GM18858 (cell line): ENCODE measurements around the gene CST9.
"Not testable (repeated sequence)": the region's sequence is repeated elsewhere in the genome, so short reads cannot be mapped to it uniquely, and the experiment has no call there.

Experiments used
- ATAC-seq: cut with Tn5 transposase; IDR thresholded peaks from one replicate; pipeline ENCODE4 v1.9.1; 2021; ENCODE audit not compliant: unreplicated experiment

Gene CST9

GRCh38 chr20:23624324-23624691 lies 18.6 kb upstream of the CST9 start:
- no peak for ATAC-seq

- no peak for ATAC-seq
Observed at GRCh38 chr20:23623666-23624323, 18.1 kb upstream of the CST9 start.

DNA sequence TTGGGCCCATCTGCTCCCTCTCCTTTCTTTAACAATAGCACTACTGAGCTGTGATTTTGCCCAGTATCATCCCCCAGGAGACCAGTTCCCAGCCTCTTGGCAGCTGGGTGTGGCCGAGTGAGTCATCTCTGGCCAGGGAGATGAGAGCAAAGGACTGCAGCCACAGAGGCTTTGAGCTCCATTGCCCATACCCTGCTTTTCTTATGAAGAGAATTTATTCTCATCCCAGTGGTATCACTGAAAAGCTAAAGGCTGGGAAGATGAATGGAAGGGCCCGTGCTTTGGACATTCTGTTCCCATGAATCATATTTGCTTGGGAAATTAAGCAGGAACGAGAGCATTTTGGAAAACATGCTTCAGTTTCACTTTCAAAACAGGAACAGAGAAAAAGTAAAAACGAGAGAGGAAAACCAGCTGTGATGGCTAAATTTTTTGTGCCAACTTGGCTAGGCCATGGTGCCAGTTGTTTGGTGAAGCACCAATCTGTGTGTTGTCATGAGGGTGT lies 17.2 kb upstream of the CST9 start:
- peak; percentile 43 for ATAC-seq

- not testable (repeated sequence) for ATAC-seq
Observed at GRCh38 chr20:23622401-23622800, 16.7 kb upstream of the CST9 start.

DNA sequence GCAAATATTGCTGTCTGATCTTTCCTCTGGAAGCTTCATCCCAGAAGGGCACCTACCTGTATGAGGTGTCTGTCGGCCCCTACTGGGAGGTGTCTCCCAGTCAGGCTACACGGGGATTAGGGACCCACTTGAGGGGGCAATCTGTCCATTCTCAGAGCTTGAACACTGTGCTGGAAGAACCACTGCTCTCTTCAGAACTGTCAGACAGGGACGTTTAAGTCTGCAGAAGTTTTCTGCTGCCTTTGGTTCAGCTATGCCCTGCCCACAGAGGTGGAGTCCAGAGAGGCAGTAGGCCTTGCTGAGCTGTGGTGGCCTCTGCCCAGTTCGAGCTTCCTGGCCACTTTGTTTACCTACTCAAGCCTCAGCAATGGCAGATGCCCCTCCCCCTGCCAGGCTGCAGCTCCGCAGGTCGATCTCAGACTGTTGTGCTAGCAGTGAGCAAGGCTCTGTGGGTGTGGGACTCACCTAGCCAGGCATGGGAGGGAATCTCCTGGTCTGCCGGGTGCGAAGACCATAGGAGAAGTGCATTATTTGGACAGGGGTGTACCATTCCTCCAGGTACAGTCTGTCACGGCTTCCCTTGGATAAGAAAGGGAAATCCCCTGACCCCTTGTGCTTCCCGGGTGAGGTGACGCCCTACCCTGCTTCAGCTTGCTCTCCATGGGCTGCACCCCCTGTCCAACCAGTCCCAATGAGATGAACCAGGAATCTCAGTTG lies 15.1 kb upstream of the CST9 start:
- ATAC-seq: not testable (repeated sequence)

GRCh38 chr20:23614163-23614562 lies 8.4 kb upstream of the CST9 start:
- no peak for ATAC-seq

- ATAC-seq: no peak
Observed at GRCh38 chr20:23613676-23614075, 8.0 kb upstream of the CST9 start.

DNA sequence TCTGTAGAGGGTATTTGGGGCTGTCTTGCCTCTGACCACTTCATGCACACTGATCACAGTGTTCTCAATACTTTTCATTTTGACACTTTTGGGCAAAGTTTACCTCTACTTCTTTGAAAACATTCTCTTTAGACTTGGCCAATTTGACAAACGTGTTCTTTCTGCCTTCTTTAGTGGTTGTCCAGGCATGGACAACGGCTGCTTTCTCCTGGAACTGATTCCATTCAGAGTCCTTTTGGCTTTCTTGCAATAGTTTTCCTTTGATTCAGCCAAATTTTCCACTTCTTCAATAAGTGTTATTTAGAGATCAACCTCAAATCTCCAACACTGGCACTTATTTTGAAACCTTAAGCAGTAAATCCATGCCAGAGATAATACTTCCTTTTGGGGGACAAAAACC lies 6.7 kb upstream of the CST9 start:
- ATAC-seq: no peak

GRCh38 chr20:23609486-23610109 lies 3.9 kb upstream of the CST9 start:
- no peak for ATAC-seq

DNA sequence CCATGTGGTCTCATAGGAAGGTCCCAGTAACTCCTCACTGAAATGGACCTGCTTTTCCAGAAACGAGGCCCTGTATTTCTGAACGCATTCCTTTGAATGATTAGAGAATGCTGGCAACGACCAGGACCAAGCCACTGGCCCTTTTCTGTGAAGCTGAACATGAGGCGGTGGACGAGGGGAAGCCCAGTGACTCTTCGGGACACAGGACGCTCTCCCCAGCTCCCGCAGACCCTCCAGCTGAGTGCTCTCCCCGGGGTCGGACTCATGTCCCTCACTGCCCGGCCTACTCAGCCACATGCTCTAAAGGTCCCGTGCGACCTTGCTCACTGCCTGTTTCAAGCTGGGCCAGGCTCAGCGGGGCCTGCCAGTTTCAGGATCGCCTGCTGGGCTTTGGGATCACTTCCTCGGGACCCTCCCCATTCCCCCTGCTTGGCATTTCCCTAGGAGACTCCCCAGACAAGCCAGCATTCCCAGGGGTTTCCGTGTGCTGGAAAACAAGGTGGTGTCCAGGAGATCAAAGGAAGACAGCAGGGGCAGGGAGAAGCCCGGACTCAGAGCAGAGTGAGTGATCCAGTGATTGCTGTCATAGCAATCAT lies 2.6 kb upstream of the CST9 start:
- no peak for ATAC-seq

- ATAC-seq: no peak
Observed at GRCh38 chr20:23607497-23608245, 2.0 kb upstream of the CST9 start.

- ATAC-seq: peak; percentile 89
Observed at GRCh38 chr20:23606652-23607049, 934 bp upstream of the CST9 start.

- no peak for ATAC-seq
Observed at GRCh38 chr20:23604306-23604705, 1.4 kb downstream of the CST9 start.

DNA sequence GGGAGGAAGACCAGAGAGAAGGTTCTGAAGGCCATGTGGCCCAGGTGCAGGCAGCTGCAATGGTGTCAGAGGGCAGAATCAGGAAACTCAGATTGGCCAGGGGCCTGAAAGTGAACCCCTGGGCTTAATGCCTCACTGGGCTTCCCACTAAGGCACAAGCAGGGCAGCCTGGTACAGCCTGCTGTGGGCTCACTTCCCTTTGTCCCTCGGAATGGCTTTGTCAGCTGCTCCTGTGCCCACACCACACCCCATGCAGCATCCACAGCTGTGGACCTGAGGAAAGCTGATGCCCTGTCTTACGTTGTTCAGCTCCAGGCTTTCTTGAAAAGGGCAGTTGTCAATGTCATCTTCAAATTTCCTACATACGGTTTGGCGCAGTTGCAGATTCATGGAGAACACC lies 2.4 kb downstream of the CST9 start:
- no peak for ATAC-seq

DNA sequence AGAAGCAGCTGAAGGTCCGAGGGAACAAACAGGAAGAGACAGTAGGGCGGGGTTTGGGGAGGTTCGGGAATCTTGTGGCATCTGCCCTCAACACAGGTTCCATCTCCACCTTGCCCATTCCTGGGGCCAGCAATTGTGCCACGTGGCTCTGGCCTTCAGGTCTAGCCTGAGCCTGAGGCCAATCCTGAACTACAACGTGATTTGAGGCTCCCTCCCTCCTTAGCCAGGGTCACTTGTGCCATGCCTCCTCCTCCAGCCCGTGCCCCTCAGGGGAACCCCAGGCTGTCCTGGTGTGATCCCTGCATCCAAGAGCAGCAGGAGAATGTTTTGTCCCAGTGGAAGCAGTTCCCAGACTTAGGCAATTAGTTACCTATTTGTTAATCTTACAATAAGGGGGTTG lies 3.0 kb downstream of the CST9 start:
- ATAC-seq: no peak

DNA sequence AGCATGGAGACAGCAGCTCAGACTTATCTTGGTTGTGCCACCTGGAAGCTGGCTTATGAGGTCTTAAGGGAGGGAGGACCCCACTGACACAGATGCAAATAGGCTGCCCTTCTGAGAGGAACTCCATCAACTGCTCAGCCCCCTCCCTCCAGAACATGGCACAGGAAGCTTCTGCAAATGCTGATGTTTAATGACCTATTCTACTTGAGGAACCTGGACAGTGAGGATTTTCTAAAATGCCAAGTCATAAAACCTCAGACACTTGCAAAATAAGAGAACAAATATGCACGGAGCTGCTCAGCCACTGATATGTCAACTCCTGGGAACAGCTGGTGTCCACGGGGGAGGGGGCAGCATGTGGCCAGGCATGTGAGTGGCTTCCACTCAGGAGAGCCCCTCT lies 3.5 kb downstream of the CST9 start:
- ATAC-seq: no peak

- no peak for ATAC-seq
Observed at GRCh38 chr20:23601715-23602114, 4.0 kb downstream of the CST9 start.

- ATAC-seq: no peak
Observed at GRCh38 chr20:23598481-23598880, 7.2 kb downstream of the CST9 start.

DNA sequence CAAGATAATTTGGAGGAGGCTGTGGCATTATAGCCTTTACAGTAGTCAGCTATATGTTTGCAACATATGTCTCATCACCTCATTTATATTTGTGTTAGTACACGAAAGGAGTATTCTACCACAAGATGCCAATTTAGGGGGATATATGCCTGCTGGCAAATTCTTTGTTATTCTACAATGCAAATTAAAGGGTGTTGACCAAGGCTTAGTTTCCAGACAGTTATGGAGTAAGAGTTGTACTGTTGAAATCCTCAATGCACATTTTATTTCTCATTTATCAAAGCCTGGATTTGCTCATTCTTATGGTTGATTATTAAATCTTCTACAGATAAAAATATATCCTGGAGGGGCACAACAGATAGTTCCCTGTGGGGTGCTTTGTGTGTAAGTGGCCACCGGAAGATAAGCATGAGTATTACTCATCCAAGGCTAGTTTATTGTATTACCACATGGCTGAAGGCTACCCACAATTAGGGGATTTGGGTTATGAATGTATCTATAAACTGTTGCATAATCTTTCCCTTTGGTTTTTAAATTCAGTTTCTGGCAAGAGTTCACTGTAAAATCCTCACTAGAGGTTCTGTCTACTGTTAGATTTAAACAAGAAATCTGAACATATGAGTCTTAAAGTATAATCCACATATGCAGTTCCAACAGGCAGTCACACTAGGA lies 9.0 kb downstream of the CST9 start:
- no peak for ATAC-seq

DNA sequence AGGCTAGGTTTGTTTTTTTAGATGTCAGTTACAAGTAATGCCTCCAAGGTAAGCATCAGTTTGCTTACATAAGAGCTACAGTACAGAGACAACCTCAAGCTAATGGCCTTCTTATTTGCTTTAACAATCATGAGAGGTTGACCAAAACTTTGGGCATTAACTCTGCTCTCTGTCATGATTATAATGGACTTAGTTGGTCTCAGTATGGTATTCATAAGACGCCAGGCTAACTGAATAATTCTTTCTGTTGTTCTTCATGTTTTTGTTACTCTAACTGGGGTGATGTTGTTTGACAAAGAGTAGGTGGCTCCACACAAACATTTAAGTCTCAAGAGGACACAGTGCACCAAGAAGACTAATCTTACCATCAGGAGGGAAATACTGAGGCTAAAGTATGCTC lies 9.8 kb downstream of the CST9 start:
- no peak for ATAC-seq
